Glomerular visceral epithelial cell (primary cell): ENCODE measurements around the gene CITED4.

Source experiments
- DNase-seq: peaks from one replicate; pipeline ENCODE4 v3.0.0-alpha.2; 2016; ENCODE audit errors: extremely low spot score

Gene CITED4

GRCh38 chr1:40886318-40887011, 24.3 kb upstream of the CITED4 start:
- DNase-seq = no peak

- no peak for DNase-seq
Observed at GRCh38 chr1:40884055-40884795, 22.1 kb upstream of the CITED4 start.

GRCh38 chr1:40880813-40881549, 18.8 kb upstream of the CITED4 start:
- DNase-seq = no peak

- DNase-seq = no peak
Observed at GRCh38 chr1:40879482-40880175, 17.5 kb upstream of the CITED4 start.

GRCh38 chr1:40878906-40879305, 16.7 kb upstream of the CITED4 start:
- no peak for DNase-seq

GRCh38 chr1:40877698-40878097, 15.5 kb upstream of the CITED4 start:
- DNase-seq = peak; percentile 99

GRCh38 chr1:40876891-40877290, 14.7 kb upstream of the CITED4 start:
- DNase-seq = no peak

GRCh38 chr1:40876436-40876761, 14.2 kb upstream of the CITED4 start:
- DNase-seq = no peak

- no peak for DNase-seq
Observed at GRCh38 chr1:40873863-40874472, 11.8 kb upstream of the CITED4 start.

- DNase-seq = no peak
Observed at GRCh38 chr1:40872276-40872675, 10.1 kb upstream of the CITED4 start.

- DNase-seq = no peak
Observed at GRCh38 chr1:40870135-40870728, 8.1 kb upstream of the CITED4 start.

GRCh38 chr1:40868051-40868723, 6.0 kb upstream of the CITED4 start:
- peak; percentile 34 for DNase-seq

- DNase-seq = peak; percentile 42
Observed at GRCh38 chr1:40861224-40862003, 749 bp downstream of the CITED4 start.

- no peak for DNase-seq
Observed at GRCh38 chr1:40860706-40861223, 1.4 kb downstream of the CITED4 start.

GRCh38 chr1:40858856-40859416, 3.2 kb downstream of the CITED4 start:
- no peak for DNase-seq

- DNase-seq = no peak
Observed at GRCh38 chr1:40857737-40858136, 4.4 kb downstream of the CITED4 start.

GRCh38 chr1:40856656-40857302, 5.4 kb downstream of the CITED4 start:
- no peak for DNase-seq

GRCh38 chr1:40856116-40856515, 6.0 kb downstream of the CITED4 start:
- no peak for DNase-seq

- DNase-seq = no peak
Observed at GRCh38 chr1:40855513-40855912, 6.7 kb downstream of the CITED4 start.
